Measurements from ENCODE around the gene ACTG2.

The ACTG2 gene

DNA sequence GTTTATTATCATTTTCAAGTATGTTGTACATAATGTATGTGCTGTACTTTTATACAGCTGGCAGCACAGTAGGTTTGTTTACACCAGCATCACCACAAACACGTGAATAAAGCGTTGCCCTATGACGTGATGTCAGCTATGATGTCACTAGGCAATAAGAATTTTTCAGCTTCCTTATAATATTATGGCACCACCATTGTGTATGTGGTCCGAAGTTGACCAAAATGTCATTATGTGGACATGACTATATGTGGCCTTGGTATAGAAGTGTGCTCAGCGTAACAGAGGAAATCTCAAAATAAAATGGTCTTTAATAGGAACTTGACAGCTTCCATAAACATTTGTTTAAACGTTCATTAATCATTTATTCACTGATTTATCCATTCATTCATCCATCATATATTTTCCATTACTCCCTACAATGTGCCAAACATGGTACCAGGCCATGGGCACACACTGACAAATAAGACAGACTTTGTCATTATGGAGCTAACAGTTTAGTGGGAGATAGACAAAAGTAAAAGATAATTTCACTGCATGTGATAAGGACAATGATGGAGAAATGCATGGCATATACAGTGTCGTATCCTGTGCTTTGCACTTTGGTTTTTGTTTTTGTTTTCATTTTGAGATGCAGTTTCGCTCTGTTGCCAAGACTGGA lies 18.9 kb downstream of the ACTG2 start:
- Histone ChIP-seq H3K9me2 (replicated peaks; ENCODE audit: insufficient read depth, low read length) (no peaks in the 10 kb centered on the region), H3K27ac (ENCODE audit: low read depth, low read length) (no peak overlapping the region), H3K36me3 (ENCODE audit: low read length) (no peaks in the 10 kb centered on the region), H3K79me2 (ENCODE audit: insufficient read depth, low read length) (no peaks in the 10 kb centered on the region), H3K4me2 (ENCODE audit: low read depth, low read length, poor library complexity, severe bottlenecking) (no peak overlapping the region), H3K4me3 (ENCODE audit: insufficient read depth, low read length, poor library complexity, severe bottlenecking) (no peak overlapping the region), H3K9ac (ENCODE audit: low read length) (no peak overlapping the region), H4K20me1 (ENCODE audit: low read depth, low read length) (no peaks in the 10 kb centered on the region), H3K9me3 (ENCODE audit: insufficient read depth, low read length) (no peaks in the 10 kb centered on the region), H3F3A (ENCODE audit: insufficient read depth) (no peaks in the 10 kb centered on the region), H2AFZ (ENCODE audit: low read depth, low read length, severe bottlenecking) (no peak overlapping the region), H3K27me3 (ENCODE audit: low read length) (no peaks in the 10 kb centered on the region)
- TF ChIP-seq, protein P1, sequence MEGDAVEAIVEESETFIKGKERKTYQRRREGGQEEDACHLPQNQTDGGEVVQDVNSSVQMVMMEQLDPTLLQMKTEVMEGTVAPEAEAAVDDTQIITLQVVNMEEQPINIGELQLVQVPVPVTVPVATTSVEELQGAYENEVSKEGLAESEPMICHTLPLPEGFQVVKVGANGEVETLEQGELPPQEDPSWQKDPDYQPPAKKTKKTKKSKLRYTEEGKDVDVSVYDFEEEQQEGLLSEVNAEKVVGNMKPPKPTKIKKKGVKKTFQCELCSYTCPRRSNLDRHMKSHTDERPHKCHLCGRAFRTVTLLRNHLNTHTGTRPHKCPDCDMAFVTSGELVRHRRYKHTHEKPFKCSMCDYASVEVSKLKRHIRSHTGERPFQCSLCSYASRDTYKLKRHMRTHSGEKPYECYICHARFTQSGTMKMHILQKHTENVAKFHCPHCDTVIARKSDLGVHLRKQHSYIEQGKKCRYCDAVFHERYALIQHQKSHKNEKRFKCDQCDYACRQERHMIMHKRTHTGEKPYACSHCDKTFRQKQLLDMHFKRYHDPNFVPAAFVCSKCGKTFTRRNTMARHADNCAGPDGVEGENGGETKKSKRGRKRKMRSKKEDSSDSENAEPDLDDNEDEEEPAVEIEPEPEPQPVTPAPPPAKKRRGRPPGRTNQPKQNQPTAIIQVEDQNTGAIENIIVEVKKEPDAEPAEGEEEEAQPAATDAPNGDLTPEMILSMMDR (IDR thresholded peaks at IDR 0.05; ENCODE audit: insufficient read depth, low read length, poor library complexity, severe bottlenecking), result no peak
- no peak for TF ChIP-seq EZH2phosphoT487 (conservative IDR thresholded peaks at IDR 0.05; ENCODE audit: low read length)

DNA sequence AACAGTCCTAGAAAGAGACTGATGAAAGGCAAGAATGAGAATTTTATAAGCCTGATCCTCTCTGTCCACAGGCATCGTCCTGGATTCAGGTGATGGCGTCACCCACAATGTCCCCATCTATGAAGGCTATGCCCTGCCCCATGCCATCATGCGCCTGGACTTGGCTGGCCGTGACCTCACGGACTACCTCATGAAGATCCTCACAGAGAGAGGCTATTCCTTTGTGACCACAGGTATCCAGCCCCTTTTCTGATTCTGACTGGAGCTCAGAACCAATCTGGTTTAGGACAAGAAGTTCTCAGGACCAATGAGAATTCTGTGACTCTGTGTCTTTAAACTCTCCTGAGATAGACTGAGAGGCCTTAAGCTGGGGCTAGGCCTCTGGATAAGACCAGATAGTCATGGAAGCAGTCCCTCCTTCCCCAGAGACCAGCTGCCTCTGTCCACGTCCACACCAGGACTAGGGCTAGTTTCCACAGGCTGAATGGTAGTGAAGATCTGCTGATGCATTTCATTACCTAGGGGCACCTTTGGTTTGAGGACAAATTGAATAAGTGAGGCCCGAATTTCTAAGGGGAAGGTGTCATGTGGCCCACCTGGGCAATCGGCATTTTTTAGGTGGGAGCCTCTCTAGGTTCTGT lies 20.7 kb downstream of the ACTG2 start:
- no peak overlapping the region for H2AFZ ChIP-seq (ENCODE audit: low read depth, low read length, severe bottlenecking)
- no peaks in the 10 kb centered on the region for H3K27me3 ChIP-seq (ENCODE audit: low read length)
- H3K4me3 ChIP-seq (ENCODE audit: insufficient read depth, low read length, poor library complexity, severe bottlenecking), result no peak overlapping the region
- no peak overlapping the region for H3K9ac ChIP-seq (ENCODE audit: low read length)
- H4K20me1 ChIP-seq (ENCODE audit: low read depth, low read length), result no peaks in the 10 kb centered on the region
- no peak for TF ChIP-seq EZH2phosphoT487 (conservative IDR thresholded peaks at IDR 0.05; ENCODE audit: low read length)
- TF ChIP-seq, protein P1 (IDR thresholded peaks at IDR 0.05; ENCODE audit: insufficient read depth, low read length, poor library complexity, severe bottlenecking), result no peak
- no peaks in the 10 kb centered on the region for H3F3A ChIP-seq (ENCODE audit: insufficient read depth)
- no peaks in the 10 kb centered on the region for H3K79me2 ChIP-seq (ENCODE audit: insufficient read depth, low read length)
- H3K9me3 ChIP-seq (ENCODE audit: insufficient read depth, low read length), result no peaks in the 10 kb centered on the region
- no peaks in the 10 kb centered on the region for H3K36me3 ChIP-seq (ENCODE audit: low read length)
- no peaks in the 10 kb centered on the region for H3K9me2 ChIP-seq (replicated peaks; ENCODE audit: insufficient read depth, low read length)
- no peak overlapping the region for H3K27ac ChIP-seq (ENCODE audit: low read depth, low read length)
- no peak overlapping the region for H3K4me2 ChIP-seq (ENCODE audit: low read depth, low read length, poor library complexity, severe bottlenecking)

DNA sequence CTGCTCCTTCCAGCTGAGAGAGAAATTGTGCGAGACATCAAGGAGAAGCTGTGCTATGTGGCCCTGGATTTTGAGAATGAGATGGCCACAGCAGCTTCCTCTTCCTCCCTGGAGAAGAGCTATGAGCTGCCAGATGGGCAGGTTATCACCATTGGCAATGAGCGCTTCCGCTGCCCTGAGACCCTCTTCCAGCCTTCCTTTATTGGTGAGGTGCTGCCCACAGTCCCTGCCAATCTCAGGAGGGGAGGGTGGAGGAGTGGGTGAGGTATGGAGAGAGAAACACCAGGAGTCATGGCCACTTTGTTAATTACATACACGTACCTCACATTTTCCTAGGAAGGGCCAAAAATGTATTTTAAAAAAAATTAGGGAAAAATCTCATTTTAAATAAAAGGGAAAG lies 21.9 kb downstream of the ACTG2 start:
- Histone ChIP-seq H2AFZ (ENCODE audit: low read depth, low read length, severe bottlenecking) (no peak overlapping the region), H3K79me2 (ENCODE audit: insufficient read depth, low read length) (no peaks in the 10 kb centered on the region), H3K9me3 (ENCODE audit: insufficient read depth, low read length) (no peaks in the 10 kb centered on the region), H3K9ac (ENCODE audit: low read length) (no peak overlapping the region), H3F3A (ENCODE audit: insufficient read depth) (no peaks in the 10 kb centered on the region), H3K9me2 (replicated peaks; ENCODE audit: insufficient read depth, low read length) (no peaks in the 10 kb centered on the region), H3K27ac (ENCODE audit: low read depth, low read length) (no peak overlapping the region), H3K4me2 (ENCODE audit: low read depth, low read length, poor library complexity, severe bottlenecking) (no peak overlapping the region), H3K4me3 (ENCODE audit: insufficient read depth, low read length, poor library complexity, severe bottlenecking) (no peak overlapping the region), H3K27me3 (ENCODE audit: low read length) (no peaks in the 10 kb centered on the region), H3K36me3 (ENCODE audit: low read length) (no peaks in the 10 kb centered on the region), H4K20me1 (ENCODE audit: low read depth, low read length) (no peaks in the 10 kb centered on the region)
- TF ChIP-seq EZH2phosphoT487 (conservative IDR thresholded peaks at IDR 0.05; ENCODE audit: low read length), result no peak
- TF ChIP-seq, protein P1 (IDR thresholded peaks at IDR 0.05; ENCODE audit: insufficient read depth, low read length, poor library complexity, severe bottlenecking), result no peak

Data from SU-DHL-6 (cell line).